Activated CD4-positive, alpha-beta T cell treated with anti-CD3 and anti-CD28 coated beads, Interleukin-10, Interleukin-2, amounts not matched to agents 100 ng/mL and 50 ng/mL, durations not matched to agents 16 hours and 8 hours (primary cell): ENCODE measurements around the gene GCSH.

Experiments used
- DNase-seq: peaks from one replicate; pipeline ENCODE4 v3.0.0-alpha.2; 2020

The GCSH gene

DNA sequence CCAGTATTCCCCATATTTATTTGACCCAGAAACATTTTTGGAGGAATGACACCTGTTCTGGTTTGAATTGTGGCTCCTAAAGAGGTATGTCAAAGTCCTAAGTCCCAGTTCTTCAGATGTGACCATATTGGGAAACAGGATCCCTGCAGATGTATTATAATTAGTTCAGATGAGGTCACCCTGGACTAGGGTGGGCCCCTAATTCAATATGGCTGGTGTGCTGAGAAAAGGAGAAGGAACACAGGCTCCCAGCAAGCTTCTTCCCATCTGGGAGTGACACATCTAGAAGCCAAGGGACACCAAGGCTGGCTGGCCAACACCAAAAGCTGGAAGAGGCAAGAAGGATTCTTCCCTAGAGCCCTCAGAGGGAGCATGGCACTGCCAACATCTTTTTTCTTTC, 3.8 kb upstream of the GCSH start:
- DNase-seq = no peak

DNA sequence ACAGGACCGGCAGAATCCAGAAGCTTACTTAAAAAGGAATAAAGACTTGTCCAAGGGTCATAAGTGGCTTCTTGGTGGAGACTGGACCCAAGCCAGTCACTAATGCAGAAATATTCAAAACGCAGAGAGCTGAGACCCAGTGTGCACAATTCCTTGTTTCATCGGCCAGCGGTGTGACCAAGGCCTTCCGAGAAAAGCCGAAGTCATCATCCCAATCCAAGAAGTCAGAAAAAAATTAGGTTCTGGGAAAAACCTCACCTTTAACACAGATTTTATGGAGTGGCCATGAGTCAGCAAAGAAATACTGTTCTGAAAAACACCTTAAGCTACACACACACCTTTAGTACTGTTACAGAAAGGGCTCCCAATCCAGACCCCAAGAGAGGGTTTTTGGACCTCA, 1.0 kb upstream of the GCSH start:
- no peak for DNase-seq

DNA sequence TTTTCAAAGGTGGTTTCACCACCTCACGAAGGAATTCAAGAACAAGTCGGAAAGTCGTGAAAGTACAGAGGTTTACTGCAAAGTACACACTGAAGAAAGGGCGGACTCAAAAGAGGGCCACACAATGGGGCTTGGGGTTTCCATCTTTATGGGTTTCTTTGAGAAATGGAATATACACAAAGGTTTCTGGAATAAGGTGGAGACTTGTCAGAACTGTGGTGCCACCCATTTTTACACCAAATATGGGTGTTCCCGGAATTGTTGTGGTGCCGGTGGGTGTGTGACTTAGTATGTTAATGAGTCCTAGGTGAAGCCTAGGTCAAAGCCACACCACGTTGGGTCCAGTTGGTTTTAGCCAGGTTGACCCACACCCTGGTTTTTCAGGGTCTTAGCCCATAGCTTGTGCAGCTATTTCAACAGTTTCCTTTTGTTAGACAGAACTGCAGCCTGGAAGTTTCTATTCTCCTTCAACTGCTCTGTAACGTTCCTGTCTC, 567 bp upstream of the GCSH start:
- DNase-seq = no peak

GRCh38 chr16:81095653-81095952, 592 bp downstream of the GCSH start:
- peak; percentile 3 for DNase-seq

DNA sequence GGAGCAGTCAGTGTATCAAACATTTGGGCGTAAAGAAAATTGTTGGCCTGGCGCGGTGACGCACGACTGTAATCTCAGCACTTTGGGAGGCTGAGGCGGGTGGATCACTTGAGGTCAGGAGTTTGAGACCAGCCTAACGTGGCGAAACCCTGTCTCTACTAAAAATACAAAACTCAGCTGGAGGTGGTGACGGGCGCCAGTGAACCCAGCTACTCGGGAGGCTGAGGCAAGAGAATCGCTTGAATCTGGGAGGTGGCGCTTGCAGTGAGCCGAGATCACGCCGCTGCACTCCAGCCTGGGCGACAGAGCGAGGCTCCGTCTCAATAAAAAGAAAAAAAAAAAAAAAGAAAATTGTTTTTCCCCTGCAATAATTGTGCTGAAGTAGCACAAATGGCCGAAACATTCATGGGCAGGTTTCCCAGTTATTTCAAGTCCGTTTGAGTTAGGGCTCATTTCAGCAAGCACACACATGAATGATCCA, 1.4 kb downstream of the GCSH start:
- DNase-seq = no peak

- no peak for DNase-seq
Measured at GRCh38 chr16:81088836-81089235, 7.4 kb downstream of the GCSH start.

- no peak for DNase-seq
Measured at GRCh38 chr16:81081014-81081413, 15.2 kb downstream of the GCSH start.

GRCh38 chr16:81080233-81080632, 16.0 kb downstream of the GCSH start:
- DNase-seq = no peak

GRCh38 chr16:81077076-81077940, 18.9 kb downstream of the GCSH start, which contains the start of gene C16orf46:
Gene C16orf46 (minus strand): TSS chr16:81077238. CDS start chr16:81063955, 13,283 bp downstream.
- peak; percentile 98 for DNase-seq

DNA sequence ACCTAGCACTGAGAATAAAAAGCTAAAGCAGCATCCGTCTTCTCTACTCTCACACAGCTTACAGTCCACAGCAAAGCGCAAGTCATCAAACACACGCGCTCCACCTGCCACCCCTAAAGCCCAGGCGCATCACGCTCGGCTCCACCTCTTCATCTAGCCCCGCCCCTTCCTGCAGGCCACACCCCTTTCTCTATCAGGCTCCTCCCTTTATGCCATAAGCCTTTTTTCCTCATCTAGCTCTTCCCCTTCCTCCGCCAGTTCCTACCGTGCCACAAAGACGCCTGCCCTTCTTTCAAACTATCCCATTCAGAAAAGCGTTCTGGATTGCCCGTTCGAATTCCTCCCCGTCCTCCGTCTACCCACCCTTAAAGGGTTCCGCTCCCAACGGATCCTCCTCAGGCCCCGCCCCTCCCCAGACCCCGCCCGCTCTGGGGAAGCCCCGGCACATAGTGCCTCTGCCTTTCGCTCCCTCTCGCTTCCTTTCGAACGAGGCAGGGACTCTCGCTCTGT, 19.6 kb downstream of the GCSH start:
- DNase-seq = peak; percentile 92

DNA sequence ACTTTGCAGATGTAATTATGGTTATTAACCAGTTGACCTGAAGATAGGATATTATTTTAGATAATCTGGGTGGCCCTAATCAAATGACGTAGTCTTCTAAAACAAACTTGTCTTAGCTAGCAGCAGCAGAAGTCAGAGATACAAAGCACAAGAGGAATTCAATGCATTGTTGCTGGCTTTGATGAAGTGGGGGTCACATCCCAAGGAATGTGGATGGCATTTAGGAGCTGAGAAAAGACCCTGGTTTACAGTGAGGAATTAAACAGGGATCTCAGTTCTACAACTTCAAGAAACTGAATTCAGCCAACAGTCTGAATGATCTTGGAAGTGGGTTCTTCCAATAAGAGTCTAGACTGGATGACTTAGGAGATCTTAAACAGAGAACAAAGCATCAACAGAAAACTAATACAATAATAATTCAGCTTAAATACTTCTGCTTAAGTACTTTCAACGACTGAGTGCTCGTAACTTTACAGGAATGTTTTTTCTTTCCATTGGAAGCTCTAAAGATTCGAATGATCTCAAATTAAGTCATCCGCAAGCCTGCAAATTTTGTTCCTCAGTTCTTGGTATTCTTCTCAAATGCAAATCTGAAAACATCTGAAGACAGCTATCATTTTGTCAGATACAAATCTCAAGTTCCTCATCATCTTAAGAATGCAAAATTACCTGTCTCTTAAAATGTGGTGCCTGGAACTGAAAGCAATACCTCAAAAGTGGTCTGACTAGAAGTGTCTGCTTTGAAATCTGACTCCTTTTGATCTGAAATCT, 22.4 kb downstream of the GCSH start:
- DNase-seq = no peak

GRCh38 chr16:81071805-81072204, 24.4 kb downstream of the GCSH start:
- DNase-seq = no peak

GRCh38 chr16:81070979-81071378, 25.2 kb downstream of the GCSH start:
- no peak for DNase-seq

- no peak for DNase-seq
Measured at GRCh38 chr16:81069063-81069462, 27.1 kb downstream of the GCSH start.

DNA sequence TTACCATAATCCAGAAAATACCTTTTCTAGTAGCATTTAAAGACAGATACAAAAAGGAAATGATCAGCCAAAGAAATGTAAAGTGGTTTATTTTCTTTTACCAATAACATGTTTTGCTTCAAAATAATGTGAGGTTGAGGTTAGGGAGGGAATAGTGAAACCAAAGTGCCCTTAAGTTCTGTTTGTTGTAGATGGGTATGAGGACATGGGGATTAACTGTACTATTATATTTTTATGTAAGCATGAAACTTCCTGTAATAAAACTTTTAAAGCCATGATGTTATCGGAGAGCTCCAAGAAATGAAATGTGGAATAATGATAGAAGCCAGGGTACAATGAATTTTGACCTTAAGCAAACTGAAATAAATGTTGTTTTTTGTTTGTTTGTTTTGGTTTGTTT, 29.0 kb downstream of the GCSH start:
- no peak for DNase-seq

- no peak for DNase-seq
Measured at GRCh38 chr16:81066681-81067080, 29.5 kb downstream of the GCSH start.

DNA sequence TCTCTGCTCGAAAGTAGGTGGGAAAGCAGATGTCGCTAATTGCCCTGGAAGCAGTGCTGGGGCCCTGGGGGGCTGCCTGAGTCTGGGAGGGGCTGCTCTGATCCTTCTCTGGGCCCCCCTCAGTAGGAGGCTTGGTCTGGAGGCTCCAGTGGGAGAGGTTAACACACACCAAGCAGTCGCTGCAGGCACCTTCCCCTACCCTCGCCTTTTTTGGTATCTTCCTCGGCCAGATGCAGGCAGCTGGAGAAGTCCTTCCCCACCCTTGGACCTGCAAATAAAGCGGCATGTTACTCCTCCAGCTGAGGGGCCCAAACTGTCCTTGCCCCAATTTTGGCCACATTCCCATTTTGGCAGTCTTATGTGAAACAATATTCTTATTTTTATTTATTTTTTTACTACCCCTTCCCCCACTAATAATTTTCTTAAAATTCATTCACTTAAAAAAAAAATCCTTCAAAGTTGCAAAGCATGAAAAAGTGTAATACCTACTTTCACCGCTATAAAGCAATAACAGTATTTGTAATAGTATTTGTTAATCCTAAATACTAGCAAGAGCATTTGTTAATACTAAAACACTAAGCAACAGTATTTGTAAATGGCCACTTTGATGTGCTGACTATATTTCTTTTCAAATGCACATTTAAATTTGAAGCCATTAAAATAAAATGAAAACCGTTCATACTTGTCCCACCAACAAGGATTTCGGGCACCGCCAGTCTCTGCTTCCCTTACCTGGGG, 34.2 kb downstream of the GCSH start:
- no peak for DNase-seq

DNA sequence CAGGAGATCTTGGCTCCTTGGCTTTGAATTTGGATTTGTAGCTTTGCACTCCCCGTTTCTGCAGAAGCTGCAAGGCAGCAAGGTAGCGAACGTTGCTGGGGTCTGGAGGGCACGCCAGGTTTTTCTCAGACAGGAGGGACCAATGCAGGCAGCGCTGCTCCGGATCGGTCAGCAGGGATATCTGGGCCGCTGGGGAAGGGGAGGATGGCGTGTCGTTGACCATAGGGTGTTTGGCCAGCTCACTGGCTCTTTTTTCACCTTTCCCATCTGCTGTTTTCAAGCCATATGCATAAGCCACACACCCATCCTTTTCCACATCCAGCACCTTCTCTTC, 34.9 kb downstream of the GCSH start:
- no peak for DNase-seq

DNA sequence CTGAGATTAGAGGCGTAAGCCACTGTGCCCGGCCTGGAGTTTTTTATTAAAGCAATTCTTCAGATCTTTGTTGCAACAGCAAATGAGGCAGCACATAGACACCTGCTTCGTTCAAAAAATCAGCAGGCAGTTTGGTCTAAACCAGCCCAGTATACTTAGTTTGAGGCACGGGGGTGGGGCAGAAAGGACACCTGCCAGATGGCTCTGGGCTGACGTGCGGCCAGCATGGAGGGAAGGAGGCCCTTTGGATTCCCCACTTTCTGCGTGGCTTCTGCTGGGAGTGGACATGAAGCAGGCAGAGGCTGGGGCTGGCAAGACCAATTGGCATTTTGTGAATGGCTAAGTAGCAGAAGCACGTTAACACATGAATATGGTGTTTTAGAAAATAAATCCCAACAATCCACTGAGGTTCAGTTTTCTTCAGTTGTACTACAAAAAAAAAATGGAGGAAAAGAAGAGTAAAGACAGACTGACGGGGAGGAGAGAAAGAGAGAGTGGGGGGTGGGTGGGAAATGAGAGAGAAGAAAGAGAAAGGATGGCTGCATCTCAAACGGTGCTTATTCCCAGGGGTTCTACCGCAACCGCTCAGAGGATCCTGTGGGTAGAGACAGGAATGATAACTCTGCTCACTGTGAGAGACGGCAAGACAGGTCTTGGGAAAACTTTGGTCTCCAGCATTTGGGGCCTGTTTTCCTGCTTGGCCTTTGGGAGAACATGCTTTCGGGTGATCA, 35.5 kb downstream of the GCSH start:
- DNase-seq = no peak

GRCh38 chr16:81053761-81054160, 42.4 kb downstream of the GCSH start:
- no peak for DNase-seq

DNA sequence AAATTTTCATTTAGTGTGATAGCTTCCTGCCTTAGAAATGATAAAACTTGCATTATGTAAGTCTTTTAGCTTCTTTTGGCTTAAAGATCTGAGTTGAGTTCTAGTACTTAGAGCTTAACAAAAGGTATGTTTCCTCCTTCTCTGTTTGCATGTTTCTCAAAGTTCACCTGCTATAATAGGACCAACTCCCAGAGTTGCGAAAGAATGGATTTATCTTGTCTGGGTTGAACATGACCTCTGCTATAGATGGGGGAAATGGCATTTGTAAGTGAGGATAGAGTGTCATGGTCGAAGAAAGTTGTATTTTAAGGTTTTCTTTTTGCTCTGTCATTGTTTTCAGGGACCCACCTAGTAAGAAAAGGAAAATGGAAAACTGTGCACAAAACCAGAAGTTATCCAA, 53.4 kb downstream of the GCSH start:
- DNase-seq = no peak

- DNase-seq = no peak
Measured at GRCh38 chr16:81041696-81042095, 54.5 kb downstream of the GCSH start.

DNA sequence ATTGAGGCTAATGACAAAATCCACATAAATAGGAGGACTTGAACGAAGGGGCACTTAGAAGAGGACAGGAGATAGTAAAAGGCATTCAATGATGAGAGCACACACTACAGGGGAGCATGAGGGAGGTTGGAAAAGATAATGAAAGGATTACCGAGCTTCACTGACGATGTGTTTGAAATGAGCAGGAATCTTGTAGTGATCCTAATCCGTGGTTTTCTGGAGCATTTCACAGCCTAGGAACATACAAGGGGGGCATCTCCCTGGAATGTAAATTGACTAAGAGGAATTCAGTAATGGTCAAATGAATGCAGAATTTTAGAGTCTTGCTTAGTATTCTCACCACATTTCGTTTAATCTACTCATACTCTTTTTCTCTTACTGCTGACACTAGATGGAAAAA, 55.4 kb downstream of the GCSH start:
- no peak for DNase-seq
